PC-3 (cell line): ENCODE results near the gene SH3BP5. TPM values are rescaled to one million over a fixed set of nuclear protein-coding genes. Genes with fewer than 3 reads are reported as not detected.
A peak's percentile ranks its signal among the peaks of the same experiment; 100 is the strongest.

ENCODE experiments used
- ATAC-seq: fragments of 200-7000 bp; cut with Tn5 transposase; 2 replicates; pipeline ENCODE4 v1.9.1; 2020; ENCODE audit warnings: mild to moderate bottlenecking, moderate library complexity
- BruUV-seq: library from RNA; stranded (reverse); fragments of 400-500 nt; replicated peaks from 2 replicates; lab custom pipeline; 2021; lab: Mats Ljungman, UMichigan
- CTCF ChIA-PET: fragments of 300-600 bp; sonication (Branson Sonifier 250); formaldehyde crosslinking; loops from one replicate; lab custom pipeline; 2022; ENCODE audit warnings: antibody characterized with exemption; lab: Charles Lee
- POLR2A ChIA-PET: fragments of 300-600 bp; sonication (Branson Sonifier 250); formaldehyde crosslinking; loops from one replicate; lab custom pipeline; 2022; ENCODE audit warnings: antibody characterized with exemption; ENCODE audit not compliant: unreplicated experiment; lab: Charles Lee
- DNase-seq: peaks from one replicate; pipeline ENCODE4 v3.0.0-alpha.2; 2015
- H2AFZ ChIP-seq: fragments of 300-600 bp; sonication (generic); 2 replicates; pipeline ENCODE4 v1.6.0; 2016; ENCODE audit warnings: antibody characterized with exemption, low read length
- H3F3A ChIP-seq: fragments of 300-600 bp; sonication (generic); one replicate; pipeline ENCODE4 v1.6.0; 2017; ENCODE audit warnings: antibody characterized with exemption, low read length, control low read depth, mild to moderate bottlenecking; ENCODE audit not compliant: unreplicated experiment
- H3K27ac ChIP-seq: fragments of 300-600 bp; sonication (generic); 2 replicates; pipeline ENCODE4 v1.5.1; 2016; ENCODE audit warnings: mild to moderate bottlenecking, low read length
- H3K27me3 ChIP-seq: fragments of 300-600 bp; sonication (generic); 2 replicates; pipeline ENCODE4 v1.6.1; 2016; ENCODE audit warnings: low read length, mixed read lengths
- H3K36me3 ChIP-seq: fragments of 300-600 bp; sonication (generic); 2 replicates; pipeline ENCODE4 v1.6.1; 2016; ENCODE audit warnings: low read depth, mixed run types, low read length, mixed read lengths
- H3K4me1 ChIP-seq: fragments of 300-600 bp; sonication (generic); 2 replicates; pipeline ENCODE4 v1.5.1; 2016; ENCODE audit warnings: low read length; ENCODE audit not compliant: insufficient read depth
- H3K4me2 ChIP-seq: fragments of 300-600 bp; sonication (generic); 2 replicates; pipeline ENCODE4 v1.6.0; 2016; ENCODE audit warnings: low read length
- H3K4me3 ChIP-seq: fragments of 300-600 bp; sonication (generic); 2 replicates; pipeline ENCODE4 v1.5.1; 2016; ENCODE audit warnings: mild to moderate bottlenecking, low read length, mixed read lengths
- H3K79me2 ChIP-seq: fragments of 300-600 bp; sonication (generic); 2 replicates; pipeline ENCODE4 v1.6.1; 2017; ENCODE audit warnings: low read length, mixed read lengths
- H3K9ac ChIP-seq: fragments of 300-600 bp; sonication (generic); 2 replicates; pipeline ENCODE4 v1.6.0; 2016; ENCODE audit warnings: mild to moderate bottlenecking, low read length
- H3K9me2 ChIP-seq: fragments of 300-600 bp; sonication (generic); replicated peaks from 2 replicates; pipeline ENCODE4 v1.6.1; 2016; ENCODE audit warnings: mixed run types, low read length, mixed read lengths
- H3K9me3 ChIP-seq: fragments of 300-600 bp; sonication (generic); 2 replicates; pipeline ENCODE4 v1.6.1; 2016; ENCODE audit warnings: low read length, mixed read lengths
- H4K20me1 ChIP-seq: fragments of 300-600 bp; sonication (generic); 2 replicates; pipeline ENCODE4 v1.6.1; 2016; ENCODE audit warnings: low read length, mixed read lengths
- CTCF ChIP-seq: fragments of 300-600 bp; sonication (generic); conservative IDR thresholded peaks from 2 replicates; pipeline ENCODE4 v1.5.1; 2017; ENCODE audit warnings: antibody characterized with exemption, low read depth, mild to moderate bottlenecking, low read length
- EZH2 ChIP-seq: fragments of 300-600 bp; sonication (generic); IDR thresholded peaks from one replicate; pipeline ENCODE4 v1.6.1; 2017; ENCODE audit warnings: antibody characterized with exemption, mild to moderate bottlenecking, low read length; ENCODE audit not compliant: unreplicated experiment
- EZH2phosphoT487 ChIP-seq: fragments of 300-600 bp; sonication (generic); IDR thresholded peaks from 2 replicates; pipeline ENCODE4 v1.6.1; 2018; ENCODE audit warnings: mild to moderate bottlenecking, antibody characterized with exemption, low read length, borderline replicate concordance
- intact Hi-C: fragments of 100-400 bp; cut with micrococcal nuclease; formaldehyde crosslinking; loops from 2 replicates; pipeline ENCODE4 v1.9.0; 2023
- total RNA-seq: library from RNA; depleted of rRNA; stranded (reverse); fragments of >200 nt; gene quantifications from 2 replicates; pipeline ENCODE4 v1.2.3, GENCODE V29; 2014

The SH3BP5 gene
- total RNA-seq, 1 experiment from 2014 or later = 21.2 TPM

- intact Hi-C loops = no loop called here
- 0 out of 2 replicates have a peak, but pooled peaks cover 5% of the 10 kb centered on the region for H3K4me1 ChIP-seq
- H3K9me3 ChIP-seq = no peaks in the 10 kb centered on the region
- DNase-seq (no peak), ATAC-seq (no peak)
- H3K9me2 ChIP-seq = no peaks in the 10 kb centered on the region
- peaks cover 49% of the 10 kb centered on the region for H3K36me3 ChIP-seq
- ChIA-PET POLR2A (no interaction called here), CTCF (no interaction called here)
- TF ChIP-seq EZH2 = no peak
- TF ChIP-seq EZH2phosphoT487 = no peak
- TF ChIP-seq CTCF = no peak
- no peak overlapping the region for H2AFZ ChIP-seq
- BruUV-seq = no TSS peak
- no peaks in the 10 kb centered on the region for H4K20me1 ChIP-seq
- H3K27ac ChIP-seq = no peak overlapping the region
- no peaks in the 10 kb centered on the region for H3K79me2 ChIP-seq
- no peak overlapping the region for H3K4me3 ChIP-seq
- no peaks in the 10 kb centered on the region for H3K27me3 ChIP-seq
- no peak overlapping the region for H3K4me2 ChIP-seq
- no peak overlapping the region for H3K9ac ChIP-seq
- no peaks in the 10 kb centered on the region for H3F3A ChIP-seq
Observed at GRCh38 chr3:15228147-15228546, 104.2 kb downstream of the SH3BP5 start.

GRCh38 chr3:15223685-15224572 lies 108.5 kb downstream of the SH3BP5 start:
- Histone ChIP-seq H2AFZ (no peak overlapping the region), H3K9ac (no peak overlapping the region), H3K4me3 (no peak overlapping the region), H3K27ac (no peak overlapping the region), H3K4me1 (0 out of 2 replicates have a peak, but pooled peaks cover 5% of the 10 kb centered on the region), H3K9me3 (no peaks in the 10 kb centered on the region), H3K27me3 (no peaks in the 10 kb centered on the region), H3F3A (no peaks in the 10 kb centered on the region), H3K9me2 (no peaks in the 10 kb centered on the region), H4K20me1 (no peaks in the 10 kb centered on the region), H3K36me3 (peaks cover 54% of the 10 kb centered on the region), H3K4me2 (no peak overlapping the region), H3K79me2 (no peaks in the 10 kb centered on the region)
- no TSS peak for BruUV-seq
- peak; percentile 96 for ATAC-seq
- peak; percentile 44 for DNase-seq
- POLR2A ChIA-PET = no interaction called here
- CTCF ChIA-PET = no interaction called here
- intact Hi-C loops = no loop called here
- TF ChIP-seq CTCF (no peak), EZH2phosphoT487 (no peak), EZH2 (no peak)
